Tibial nerve (tissue), 4 donors: ENCODE results near the gene ZFP90.

ENCODE experiments used
- EP300 ChIP-seq, 2 donors: sonication (generic); formaldehyde crosslinking; IDR thresholded peaks; one replicate each; pipeline ENCODE4 v1.6.1; 2017; ENCODE audit warnings: antibody characterized with exemption in 2 of 2, mild to moderate bottlenecking in 1 of 2
- TF ChIP-seq, protein P1 (sequence below), 5 experiments: fragments of 200-600 bp in 3 of 5; fragments of 450-650 bp in 2 of 5; sonication (generic) in 3 of 5; IDR thresholded peaks; one replicate each; pipeline ENCODE4 v1.5.1; 2016 to 2019; ENCODE audit warnings: antibody characterized with exemption in 5 of 5, mild to moderate bottlenecking in 3 of 5, moderate library complexity in 2 of 5

DNA sequence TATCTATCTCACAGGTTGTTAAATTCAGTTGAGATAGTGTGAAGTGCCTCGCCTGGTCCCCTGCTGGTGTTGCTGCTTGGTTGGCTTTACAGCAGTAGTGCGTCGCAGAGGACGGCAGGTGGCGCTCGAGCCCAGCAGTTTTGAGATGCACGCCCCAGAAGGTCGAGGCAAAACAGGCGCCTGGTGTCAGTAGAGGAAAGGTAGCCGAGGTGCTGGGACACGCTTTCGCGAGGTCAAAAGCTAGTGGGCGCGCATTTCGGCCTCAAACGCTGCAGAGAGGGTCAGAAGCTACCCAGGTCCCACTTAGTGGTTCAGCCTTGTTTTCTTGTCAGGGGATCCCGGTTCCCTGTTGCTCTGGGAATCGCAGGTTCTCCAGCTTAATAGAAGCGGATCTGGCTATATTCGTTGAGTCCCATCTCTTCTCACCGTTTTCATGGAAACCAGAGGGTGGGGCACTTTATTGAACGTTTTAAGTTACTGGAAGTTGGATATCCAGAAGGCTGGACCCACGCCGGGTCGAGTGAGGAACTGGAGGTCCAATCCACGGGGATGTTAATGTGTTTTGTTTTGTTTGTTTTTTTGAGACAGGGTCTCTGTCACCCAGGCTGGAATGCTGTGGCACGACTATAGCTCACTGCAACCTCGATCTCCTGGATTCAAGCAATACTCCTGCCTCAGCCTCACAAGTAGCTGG is 10.3 kb upstream of the ZFP90 start:
- TF ChIP-seq, protein P1, sequence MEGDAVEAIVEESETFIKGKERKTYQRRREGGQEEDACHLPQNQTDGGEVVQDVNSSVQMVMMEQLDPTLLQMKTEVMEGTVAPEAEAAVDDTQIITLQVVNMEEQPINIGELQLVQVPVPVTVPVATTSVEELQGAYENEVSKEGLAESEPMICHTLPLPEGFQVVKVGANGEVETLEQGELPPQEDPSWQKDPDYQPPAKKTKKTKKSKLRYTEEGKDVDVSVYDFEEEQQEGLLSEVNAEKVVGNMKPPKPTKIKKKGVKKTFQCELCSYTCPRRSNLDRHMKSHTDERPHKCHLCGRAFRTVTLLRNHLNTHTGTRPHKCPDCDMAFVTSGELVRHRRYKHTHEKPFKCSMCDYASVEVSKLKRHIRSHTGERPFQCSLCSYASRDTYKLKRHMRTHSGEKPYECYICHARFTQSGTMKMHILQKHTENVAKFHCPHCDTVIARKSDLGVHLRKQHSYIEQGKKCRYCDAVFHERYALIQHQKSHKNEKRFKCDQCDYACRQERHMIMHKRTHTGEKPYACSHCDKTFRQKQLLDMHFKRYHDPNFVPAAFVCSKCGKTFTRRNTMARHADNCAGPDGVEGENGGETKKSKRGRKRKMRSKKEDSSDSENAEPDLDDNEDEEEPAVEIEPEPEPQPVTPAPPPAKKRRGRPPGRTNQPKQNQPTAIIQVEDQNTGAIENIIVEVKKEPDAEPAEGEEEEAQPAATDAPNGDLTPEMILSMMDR (IDR thresholded peaks at IDR 0.05): peak; percentile 89 to 95 (median 95)
- no peak for TF ChIP-seq EP300 (IDR thresholded peaks at IDR 0.05)
